Activated T-cell treated with anti-CD3 and anti-CD28 coated beads, Interleukin-2, amount 50 U/mL, for 72 hours (primary cell): Measurements from ENCODE around the gene HACD2. TPM values are rescaled to one million over a fixed set of nuclear protein-coding genes. Genes with fewer than 3 reads are reported as not detected.
"Not testable (repeated sequence)": the region's sequence is repeated elsewhere in the genome, so short reads cannot be mapped to it uniquely, and the experiment has no call there.

Experiments
- ATAC-seq, 2 donors: fragments of 150-1000 bp; cut with Tn5 transposase; replicated peaks in 1 of 2; 2 replicates each; pipeline ENCODE4 v1.10.0; 2021; ENCODE audit warnings: moderate library complexity in 2 of 2, mild to moderate bottlenecking in 1 of 2
- DNase-seq, 2 donors: peaks; one replicate each; pipeline ENCODE4 v3.0.0; 2021 to 2022; ENCODE audit warnings: mixed read lengths in 1 of 2
- H3K27ac Mint-ChIP-seq: one replicate; pipeline ENCODE4 v1.8.0; 2022; ENCODE audit warnings: mild to moderate bottlenecking, moderate library complexity, mixed read lengths
- H3K27me3 Mint-ChIP-seq: one replicate; pipeline ENCODE4 v1.8.0; 2022; ENCODE audit warnings: low read depth, mixed read lengths
- H3K36me3 Mint-ChIP-seq, 2 donors: one replicate each; pipeline ENCODE4 v1.8.0; 2022; ENCODE audit warnings: mixed read lengths in 2 of 2, mild to moderate bottlenecking in 1 of 2; ENCODE audit not compliant: insufficient read depth in 2 of 2
- H3K4me1 Mint-ChIP-seq: one replicate; pipeline ENCODE4 v1.8.0; 2022; ENCODE audit warnings: low read depth, mixed read lengths
- H3K4me3 Mint-ChIP-seq, 2 donors: one replicate each; pipeline ENCODE4 v1.8.0; 2022; ENCODE audit warnings: mild to moderate bottlenecking in 2 of 2, mixed read lengths in 2 of 2, moderate library complexity in 2 of 2
- H3K9me3 Mint-ChIP-seq, 2 donors: one replicate each; pipeline ENCODE4 v1.8.0; 2022; ENCODE audit warnings: mixed read lengths in 2 of 2
- total RNA-seq, 2 donors: library from RNA; stranded (reverse); gene quantifications; one replicate each; pipeline ENCODE4 v1.2.3, GENCODE V29; 2022

The HACD2 gene
- total RNA-seq, 2 donors from 2014 or later = 27.1 to 30.0 TPM

- Mint-ChIP-seq H3K27ac (peak overlapping the region; percentile 15), H3K36me3 (peaks cover 0 to 1% of the 10 kb centered on the region in 2 donors), H3K4me1 (no peaks in the 10 kb centered on the region), H3K4me3 (no peak overlapping the region), H3K27me3 (no peaks in the 10 kb centered on the region), H3K9me3 (no peaks in the 10 kb centered on the region)
- DNase-seq (no peak), ATAC-seq (no peak)
Observed at GRCh38 chr3:123491966-123492587, 92.8 kb downstream of the HACD2 start.

GRCh38 chr3:123489400-123490004 lies 95.4 kb downstream of the HACD2 start:
- peak; percentile 49 to 53 for DNase-seq
- H3K27ac Mint-ChIP-seq = no peak overlapping the region
- H3K9me3 Mint-ChIP-seq = no peaks in the 10 kb centered on the region
- H3K4me3 Mint-ChIP-seq = no peak overlapping the region
- H3K4me1 Mint-ChIP-seq = no peaks in the 10 kb centered on the region
- no peaks in the 10 kb centered on the region for H3K27me3 Mint-ChIP-seq
- ATAC-seq = peak; percentile 30 to 46
- H3K36me3 Mint-ChIP-seq = peaks cover 0 to 1% of the 10 kb centered on the region in 2 donors

DNA sequence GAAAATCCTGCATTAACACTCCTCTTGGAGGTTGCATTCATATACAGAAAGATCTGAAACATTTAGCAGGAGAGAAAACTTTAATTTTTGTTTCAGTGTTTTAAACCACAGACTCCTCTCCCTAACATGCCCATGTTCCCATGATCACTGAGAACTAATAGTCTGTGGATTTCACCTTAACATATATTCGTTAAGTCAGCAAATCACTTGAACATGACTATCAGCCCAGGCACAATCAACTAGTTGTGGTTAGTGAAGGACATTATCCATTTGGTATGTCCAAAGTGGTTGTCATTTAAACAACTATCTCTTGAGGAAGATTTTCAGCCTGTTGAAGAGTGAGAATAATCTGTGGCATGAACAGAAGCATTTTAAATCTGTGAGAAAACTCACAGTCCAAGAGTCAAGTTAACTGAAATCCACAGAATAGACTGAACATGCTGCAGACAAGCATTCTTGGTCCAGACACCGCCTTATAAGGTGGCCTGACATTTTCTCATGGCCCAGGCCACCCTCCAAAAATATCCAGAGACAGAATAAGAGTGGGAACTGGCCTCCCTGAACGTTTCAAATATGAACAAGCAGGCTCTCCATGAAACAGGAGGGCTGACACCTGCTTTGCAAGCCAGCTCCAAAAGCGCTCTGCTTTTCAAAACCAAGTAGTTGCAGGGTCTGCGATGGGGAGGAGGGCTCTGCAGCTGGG lies 96.1 kb downstream of the HACD2 start:
- no peaks in the 10 kb centered on the region for H3K27me3 Mint-ChIP-seq
- no peak overlapping the region for H3K27ac Mint-ChIP-seq
- no peaks in the 10 kb centered on the region for H3K9me3 Mint-ChIP-seq
- no peaks in the 10 kb centered on the region for H3K4me1 Mint-ChIP-seq
- ATAC-seq (no peak), DNase-seq (no peak)
- H3K36me3 Mint-ChIP-seq = peaks cover 0 to under 1% of the 10 kb centered on the region in 2 donors
- no peak overlapping the region for H3K4me3 Mint-ChIP-seq

GRCh38 chr3:123487063-123487462 lies 97.8 kb downstream of the HACD2 start:
- not testable (repeated sequence) for H3K27me3 Mint-ChIP-seq, H3K9me3 Mint-ChIP-seq, H3K4me1 Mint-ChIP-seq, H3K4me3 Mint-ChIP-seq, H3K36me3 Mint-ChIP-seq, DNase-seq, H3K27ac Mint-ChIP-seq, ATAC-seq

DNA sequence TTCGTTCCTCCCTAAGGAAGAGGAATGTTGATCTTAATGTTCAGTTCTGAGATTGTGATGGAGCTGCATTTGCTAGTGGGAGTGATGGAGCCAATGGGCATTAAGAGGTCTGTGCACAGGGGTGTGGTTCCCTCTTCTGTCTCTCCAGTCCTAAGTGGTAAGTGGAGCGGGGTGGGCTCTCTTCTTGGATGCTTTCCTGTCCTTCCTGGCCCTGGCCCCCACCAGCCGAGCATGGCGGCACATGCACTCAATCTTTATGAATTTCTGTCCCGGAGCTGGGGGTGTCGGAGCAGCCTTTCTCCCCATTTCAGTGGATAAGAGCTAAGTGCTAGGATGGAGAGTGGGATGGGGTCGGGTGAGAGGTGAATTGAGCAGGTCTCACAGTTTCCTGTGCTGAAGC lies 98.4 kb downstream of the HACD2 start:
- no peak for DNase-seq
- Mint-ChIP-seq H3K27me3 (no peaks in the 10 kb centered on the region), H3K36me3 (no peaks in the 10 kb centered on the region), H3K27ac (no peak overlapping the region), H3K4me3 (no peak overlapping the region), H3K4me1 (no peaks in the 10 kb centered on the region), H3K9me3 (no peaks in the 10 kb centered on the region)
- no peak for ATAC-seq

DNA sequence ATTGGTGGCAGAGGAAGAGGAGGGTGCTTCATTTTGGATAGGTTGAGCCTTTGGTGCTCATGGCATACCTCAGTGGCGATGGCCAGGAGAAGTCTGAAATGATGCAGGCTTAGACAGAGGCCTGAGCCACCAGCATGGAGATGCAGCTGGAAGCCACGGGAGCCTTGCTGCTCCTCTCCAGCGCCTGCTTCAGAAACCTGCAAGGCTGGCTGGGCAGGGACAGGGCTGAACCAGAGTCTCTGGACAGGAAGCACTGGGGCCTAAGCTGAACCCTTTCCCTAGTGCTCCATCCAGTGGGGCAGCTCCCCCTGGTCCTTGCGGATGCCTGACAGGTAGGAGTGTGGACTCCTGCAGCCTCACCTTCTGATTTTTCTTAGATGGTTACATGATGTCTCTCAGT lies 99.3 kb downstream of the HACD2 start:
- no peak for ATAC-seq
- Mint-ChIP-seq H3K9me3 (no peaks in the 10 kb centered on the region), H3K27ac (no peak overlapping the region), H3K27me3 (no peaks in the 10 kb centered on the region), H3K4me1 (no peaks in the 10 kb centered on the region), H3K36me3 (no peaks in the 10 kb centered on the region), H3K4me3 (no peak overlapping the region)
- no peak for DNase-seq

GRCh38 chr3:123483146-123483545 lies 101.7 kb downstream of the HACD2 start:
- no peaks in the 10 kb centered on the region for H3K4me1 Mint-ChIP-seq
- no peaks in the 10 kb centered on the region for H3K27me3 Mint-ChIP-seq
- no peak for DNase-seq
- H3K27ac Mint-ChIP-seq = no peak overlapping the region
- ATAC-seq = no peak
- no peak overlapping the region for H3K4me3 Mint-ChIP-seq
- H3K9me3 Mint-ChIP-seq = no peaks in the 10 kb centered on the region
- H3K36me3 Mint-ChIP-seq = no peaks in the 10 kb centered on the region

DNA sequence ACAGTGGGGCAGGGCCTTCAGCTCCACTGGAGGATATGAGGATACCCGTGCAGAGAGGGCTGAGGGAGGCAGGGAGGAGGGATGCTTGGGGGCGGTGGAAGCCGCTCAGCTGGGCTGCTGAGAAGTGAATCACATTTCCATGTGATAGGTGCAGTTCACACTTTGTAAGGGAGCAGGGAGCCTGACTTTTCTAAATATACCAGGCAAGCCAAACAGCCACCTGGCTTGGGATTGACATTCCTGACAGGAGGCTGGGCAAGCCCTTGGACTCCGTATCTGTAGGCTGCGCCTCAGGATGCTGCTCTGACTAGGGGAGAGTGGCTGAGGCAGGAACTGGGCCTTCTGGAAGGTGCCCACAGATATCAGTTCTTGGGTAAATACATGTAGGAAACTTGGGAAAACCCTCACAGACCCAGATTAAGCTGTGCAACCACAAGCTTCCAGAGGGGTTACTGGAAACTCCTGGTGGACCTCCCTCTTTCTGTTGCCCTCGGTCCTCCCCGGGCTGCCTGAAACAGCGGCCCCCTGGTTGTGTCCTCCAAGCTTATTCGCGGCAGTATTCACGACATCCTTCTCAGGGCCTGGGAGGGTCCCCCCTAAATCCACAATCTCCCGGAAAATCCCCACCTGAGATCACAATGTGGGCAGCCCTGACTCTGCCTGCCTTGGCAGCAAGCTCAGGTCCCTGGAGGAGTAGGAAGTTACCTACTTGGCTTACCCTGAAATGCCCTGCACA lies 103.0 kb downstream of the HACD2 start:
- DNase-seq = no peak
- no peaks in the 10 kb centered on the region for H3K4me1 Mint-ChIP-seq
- no peaks in the 10 kb centered on the region for H3K36me3 Mint-ChIP-seq
- no peak overlapping the region for H3K4me3 Mint-ChIP-seq
- ATAC-seq = no peak
- H3K9me3 Mint-ChIP-seq = no peaks in the 10 kb centered on the region
- no peaks in the 10 kb centered on the region for H3K27me3 Mint-ChIP-seq
- no peak overlapping the region for H3K27ac Mint-ChIP-seq

GRCh38 chr3:123481071-123481470 lies 103.8 kb downstream of the HACD2 start:
- no peak for DNase-seq
- no peaks in the 10 kb centered on the region for H3K36me3 Mint-ChIP-seq
- no peak overlapping the region for H3K27ac Mint-ChIP-seq
- H3K27me3 Mint-ChIP-seq = no peaks in the 10 kb centered on the region
- H3K9me3 Mint-ChIP-seq = no peaks in the 10 kb centered on the region
- H3K4me1 Mint-ChIP-seq = no peaks in the 10 kb centered on the region
- no peak for ATAC-seq
- H3K4me3 Mint-ChIP-seq = no peak overlapping the region

- Mint-ChIP-seq H3K4me3 (no peak overlapping the region), H3K9me3 (no peaks in the 10 kb centered on the region), H3K4me1 (no peaks in the 10 kb centered on the region), H3K36me3 (no peaks in the 10 kb centered on the region), H3K27me3 (no peaks in the 10 kb centered on the region), H3K27ac (no peak overlapping the region)
- ATAC-seq (no peak), DNase-seq (no peak)
Observed at GRCh38 chr3:123480428-123480827, 104.4 kb downstream of the HACD2 start.

DNA sequence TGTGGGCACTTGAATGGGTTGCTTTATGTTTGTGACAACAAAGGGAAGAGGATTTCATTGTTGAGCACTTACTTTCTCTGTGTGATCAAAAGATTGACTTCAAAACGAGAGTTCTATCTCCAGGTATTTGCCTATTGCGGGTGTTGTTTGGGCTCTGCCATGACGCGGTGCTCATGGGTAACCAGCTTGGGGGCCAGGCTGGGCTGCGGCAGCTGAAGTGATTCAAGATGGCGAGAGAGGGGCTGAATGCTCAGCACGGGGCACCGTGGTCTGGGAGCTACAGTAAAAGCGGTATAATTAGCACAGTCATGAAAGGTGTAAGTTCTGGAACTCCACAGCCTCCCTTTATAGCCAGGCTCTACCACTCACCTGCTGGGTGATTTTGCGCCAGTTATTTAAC lies 105.0 kb downstream of the HACD2 start:
- ATAC-seq = no peak

GRCh38 chr3:123478314-123478713 lies 106.5 kb downstream of the HACD2 start:
- Mint-ChIP-seq H3K27me3 (no peaks in the 10 kb centered on the region), H3K9me3 (no peaks in the 10 kb centered on the region), H3K27ac (no peak overlapping the region), H3K4me3 (no peak overlapping the region), H3K4me1 (no peaks in the 10 kb centered on the region), H3K36me3 (no peaks in the 10 kb centered on the region)
- ATAC-seq (no peak), DNase-seq (no peak)

More for the DNA sequence above, 105.0 kb downstream of the HACD2 start:
- no peak overlapping the region for H3K4me3 Mint-ChIP-seq
- no peaks in the 10 kb centered on the region for H3K9me3 Mint-ChIP-seq
- H3K36me3 Mint-ChIP-seq = no peaks in the 10 kb centered on the region
- no peak overlapping the region for H3K27ac Mint-ChIP-seq
- no peaks in the 10 kb centered on the region for H3K4me1 Mint-ChIP-seq
- H3K27me3 Mint-ChIP-seq = no peaks in the 10 kb centered on the region
- no peak for DNase-seq
